Natural killer cell (primary cell): ENCODE measurements around the gene CACNA1F. TPM values are rescaled to one million over a fixed set of nuclear protein-coding genes. Genes with fewer than 3 reads are reported as not detected.

Source experiments
- ATAC-seq, 3 donors: fragments of 150-1000 bp in 2 of 3; fragments of 200-7000 bp in 1 of 3; cut with Tn5 transposase; 1 replicate in 1 of 3; 2 replicates in 2 of 3; pipeline ENCODE4 v1.10.0; 2021; ENCODE audit warnings: mild to moderate bottlenecking in 2 of 3, moderate library complexity in 2 of 3
- DNase-seq, 2 donors: peaks; one replicate each; pipeline versions ENCODE4 v3.0.0 to v3.0.0-alpha.2; 2013 to 2021; ENCODE audit warnings: mixed read lengths in 1 of 2
- H3K27ac ChIP-seq: one replicate; pipeline ENCODE4 v1.5.1; 2013; ENCODE audit warnings: mild to moderate bottlenecking, low read length
- H3K27me3 ChIP-seq: one replicate; pipeline ENCODE4 v1.6.1; 2013; ENCODE audit warnings: low read length; ENCODE audit not compliant: control insufficient read depth, insufficient read depth
- H3K36me3 ChIP-seq: one replicate; pipeline ENCODE4 v1.6.1; 2013; ENCODE audit warnings: low read length; ENCODE audit not compliant: control insufficient read depth, insufficient read depth
- H3K4me1 ChIP-seq: one replicate; pipeline ENCODE4 v1.6.1; 2013; ENCODE audit warnings: low read length; ENCODE audit not compliant: control insufficient read depth, insufficient read depth
- H3K4me3 ChIP-seq: one replicate; pipeline ENCODE4 v1.5.1; 2013; ENCODE audit warnings: low read length
- H3K9me3 ChIP-seq: one replicate; pipeline ENCODE4 v1.6.1; 2013; ENCODE audit warnings: low read length; ENCODE audit not compliant: control insufficient read depth, insufficient read depth
- H3K27ac Mint-ChIP-seq, 2 donors: one replicate each; pipeline ENCODE4 v1.8.0; 2022; ENCODE audit warnings: mild to moderate bottlenecking in 2 of 2, mixed read lengths in 2 of 2, moderate library complexity in 1 of 2
- H3K27me3 Mint-ChIP-seq, 2 donors: one replicate each; pipeline ENCODE4 v1.8.0; 2022; ENCODE audit warnings: low read depth in 2 of 2, mixed read lengths in 2 of 2
- H3K36me3 Mint-ChIP-seq: one replicate; pipeline ENCODE4 v1.8.0; 2022; ENCODE audit warnings: mixed read lengths
- H3K4me1 Mint-ChIP-seq, 2 donors: one replicate each; pipeline ENCODE4 v1.8.0; 2022; ENCODE audit warnings: mixed read lengths in 2 of 2
- H3K4me3 Mint-ChIP-seq: one replicate; pipeline ENCODE4 v1.8.0; 2022; ENCODE audit warnings: mild to moderate bottlenecking, moderate library complexity, mixed read lengths
- H3K9me3 Mint-ChIP-seq, 2 donors: one replicate each; pipeline ENCODE4 v1.8.0; 2022; ENCODE audit warnings: mixed read lengths in 2 of 2
- WGBS: methylation state at CpG from one replicate; pipeline ENCODE4 v1.1.7; 2013; ENCODE audit warnings: missing lambda C conversion rate; ENCODE audit not compliant: insufficient coverage; 5-methylcytosine and 5-hydroxymethylcytosine counted together
- intact Hi-C: fragments of 100-400 bp; cut with micrococcal nuclease; formaldehyde crosslinking; loops from one replicate; pipeline ENCODE4 v1.14.2; 2022
- total RNA-seq, 4 donors: library from RNA; stranded (reverse); fragments of 120-200 nt in 1 of 4; gene quantifications; one replicate each; pipeline versions ENCODE4 v1.2.3 to v1.2.4, GENCODE V29; 2013 to 2022
- TF ChIP-seq, protein P1 (sequence below): fragments of 200-600 bp; IDR thresholded peaks from one replicate; pipeline ENCODE4 v1.8.0; 2022; ENCODE audit warnings: antibody characterized with exemption

The CACNA1F gene
- total RNA-seq, 3 donors from 2014 or later (not counting 1 experiment from before 2014, with no cell fraction given): 0.48 to 1.1 (median 0.66) TPM

- H3K27ac ChIP-seq: no peak overlapping the region
- no peak overlapping the region for H3K4me3 Mint-ChIP-seq
Measured at GRCh38 chrX:49266523-49267445, 33.6 kb upstream of the CACNA1F start.

GRCh38 chrX:49264460-49264859 lies 31.3 kb upstream of the CACNA1F start, which contains the start of gene FOXP3:
FOXP3 (minus strand) TSS chrX:49264710; CDS start chrX:49258505, 6,205 bp downstream.
- no peak within 1 kb of the TSS for H3K4me3 ChIP-seq
- H3K27ac Mint-ChIP-seq: no peak within 1 kb of the TSS

More at GRCh38 chrX:49266523-49267445, 33.6 kb upstream of the CACNA1F start:
- Mint-ChIP-seq H3K27ac (no peak overlapping the region), H3K36me3 (no peaks in the 10 kb centered on the region), H3K4me1 (peaks cover 13 to 22% of the 10 kb centered on the region in 2 donors), H3K9me3 (no peaks in the 10 kb centered on the region), H3K27me3 (peaks cover 0 to 9% of the 10 kb centered on the region in 2 donors)
- TF ChIP-seq, protein P1, sequence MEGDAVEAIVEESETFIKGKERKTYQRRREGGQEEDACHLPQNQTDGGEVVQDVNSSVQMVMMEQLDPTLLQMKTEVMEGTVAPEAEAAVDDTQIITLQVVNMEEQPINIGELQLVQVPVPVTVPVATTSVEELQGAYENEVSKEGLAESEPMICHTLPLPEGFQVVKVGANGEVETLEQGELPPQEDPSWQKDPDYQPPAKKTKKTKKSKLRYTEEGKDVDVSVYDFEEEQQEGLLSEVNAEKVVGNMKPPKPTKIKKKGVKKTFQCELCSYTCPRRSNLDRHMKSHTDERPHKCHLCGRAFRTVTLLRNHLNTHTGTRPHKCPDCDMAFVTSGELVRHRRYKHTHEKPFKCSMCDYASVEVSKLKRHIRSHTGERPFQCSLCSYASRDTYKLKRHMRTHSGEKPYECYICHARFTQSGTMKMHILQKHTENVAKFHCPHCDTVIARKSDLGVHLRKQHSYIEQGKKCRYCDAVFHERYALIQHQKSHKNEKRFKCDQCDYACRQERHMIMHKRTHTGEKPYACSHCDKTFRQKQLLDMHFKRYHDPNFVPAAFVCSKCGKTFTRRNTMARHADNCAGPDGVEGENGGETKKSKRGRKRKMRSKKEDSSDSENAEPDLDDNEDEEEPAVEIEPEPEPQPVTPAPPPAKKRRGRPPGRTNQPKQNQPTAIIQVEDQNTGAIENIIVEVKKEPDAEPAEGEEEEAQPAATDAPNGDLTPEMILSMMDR: no peak
- Histone ChIP-seq H3K4me1 (peaks cover 24% of the 10 kb centered on the region), H3K36me3 (no peaks in the 10 kb centered on the region), H3K9me3 (no peaks in the 10 kb centered on the region), H3K4me3 (no peak overlapping the region), H3K27me3 (no peaks in the 10 kb centered on the region)
- ATAC-seq: no peak
- DNase-seq: no peak
- intact Hi-C loops: no loop called here
- 97% methylated on average over 7 of the region's 10 CpGs for WGBS

DNA sequence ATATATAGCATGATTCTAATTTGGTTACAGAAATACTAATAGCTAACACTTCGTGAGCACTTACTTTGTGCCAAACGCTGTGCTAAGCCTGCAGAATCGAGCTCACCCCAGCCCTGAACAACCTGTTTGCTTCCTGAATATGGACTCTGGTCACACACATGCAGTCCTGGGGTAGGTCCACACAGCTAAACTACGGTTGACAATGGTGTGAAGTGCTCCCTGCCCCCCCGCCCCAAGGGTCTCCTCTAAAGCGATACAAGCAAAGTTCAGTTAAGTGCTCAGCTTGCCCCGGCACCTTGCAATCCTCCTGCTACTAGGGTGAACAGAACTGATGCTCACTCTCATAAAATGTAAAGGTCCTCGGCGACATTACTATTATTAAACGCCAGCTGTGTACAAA lies 30.5 kb upstream of the CACNA1F start:
- ATAC-seq: no peak
- TF ChIP-seq, protein P1: no peak
- Histone ChIP-seq H3K27me3 (no peaks in the 10 kb centered on the region), H3K9me3 (no peaks in the 10 kb centered on the region), H3K27ac (no peak overlapping the region), H3K4me3 (no peak overlapping the region), H3K36me3 (no peaks in the 10 kb centered on the region), H3K4me1 (peaks cover 7% of the 10 kb centered on the region)
- intact Hi-C loops: no loop called here
- Mint-ChIP-seq H3K27ac (no peak overlapping the region), H3K27me3 (peaks cover 0 to 9% of the 10 kb centered on the region in 2 donors), H3K4me3 (no peak overlapping the region), H3K4me1 (peaks cover 7 to 8% of the 10 kb centered on the region in 2 donors), H3K36me3 (no peaks in the 10 kb centered on the region), H3K9me3 (no peaks in the 10 kb centered on the region)
- 91% methylated on average over 10 of the region's 10 CpGs for WGBS
- no peak for DNase-seq

More at GRCh38 chrX:49264460-49264859, 31.3 kb upstream of the CACNA1F start, which contains the start of gene FOXP3:
- no peaks in the 10 kb centered on the region for H3K36me3 ChIP-seq
- H3K4me1 Mint-ChIP-seq: peaks cover 13 to 14% of the 10 kb centered on the region in 2 donors
- H3K9me3 ChIP-seq: no peaks in the 10 kb centered on the region
- intact Hi-C loops: no loop called here
- no peaks in the 10 kb centered on the region for H3K9me3 Mint-ChIP-seq
- H3K36me3 Mint-ChIP-seq: no peaks in the 10 kb centered on the region
- TF ChIP-seq, protein P1: no peak
- no peaks in the 10 kb centered on the region for H3K27me3 ChIP-seq
- no peak for ATAC-seq
- H3K4me3 Mint-ChIP-seq: no peak within 1 kb of the TSS
- DNase-seq: peak in 1 of 2 donors; percentile 24
- no peak within 1 kb of the TSS for H3K27ac ChIP-seq
- H3K27me3 Mint-ChIP-seq: peaks cover 0 to 9% of the 10 kb centered on the region in 2 donors
- peaks cover 8% of the 10 kb centered on the region for H3K4me1 ChIP-seq
- 86% methylated on average over 1 of the region's 11 CpGs for WGBS
